Fibroblast of pulmonary artery (primary cell): ENCODE data around the gene SEMA6D.

Experiments used
- DNase-seq: peaks from one replicate; pipeline ENCODE4 v3.0.0-alpha.2; 2010; ENCODE audit warnings: low read depth
- H3K4me3 ChIP-seq: replicated peaks from 2 replicates; pipeline ENCODE4 v1.5.1; 2011; ENCODE audit warnings: low read depth, mild to moderate bottlenecking, control low read depth, low read length, moderate library complexity
- TF ChIP-seq, protein P1 (sequence below): IDR thresholded peaks from 2 replicates; pipeline ENCODE4 v1.5.1; 2011; ENCODE audit warnings: mild to moderate bottlenecking, control low read depth, low read length, inconsistent platforms; ENCODE audit errors: missing control alignments

SEMA6D gene

DNA sequence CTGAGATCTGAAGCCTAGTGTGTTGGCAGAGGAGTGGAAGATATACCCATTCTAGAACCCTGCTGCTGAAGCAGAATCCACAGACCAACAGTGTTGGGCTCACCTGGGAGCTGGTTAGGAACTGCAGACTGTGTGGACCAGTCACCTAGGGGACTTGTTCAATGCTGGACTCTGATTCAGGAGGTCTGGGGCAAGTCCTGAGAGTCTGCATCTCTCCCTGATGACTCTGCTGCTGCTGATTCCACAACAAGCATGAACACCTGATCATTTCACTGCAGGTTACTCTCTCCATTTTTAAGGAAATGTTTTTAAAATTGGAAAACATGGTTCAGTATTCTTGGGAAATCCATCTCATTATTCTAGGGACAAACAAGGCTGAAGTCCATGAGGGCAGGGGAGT, 84.9 kb downstream of the SEMA6D start:
- DNase-seq: no peak
- TF ChIP-seq, protein P1, sequence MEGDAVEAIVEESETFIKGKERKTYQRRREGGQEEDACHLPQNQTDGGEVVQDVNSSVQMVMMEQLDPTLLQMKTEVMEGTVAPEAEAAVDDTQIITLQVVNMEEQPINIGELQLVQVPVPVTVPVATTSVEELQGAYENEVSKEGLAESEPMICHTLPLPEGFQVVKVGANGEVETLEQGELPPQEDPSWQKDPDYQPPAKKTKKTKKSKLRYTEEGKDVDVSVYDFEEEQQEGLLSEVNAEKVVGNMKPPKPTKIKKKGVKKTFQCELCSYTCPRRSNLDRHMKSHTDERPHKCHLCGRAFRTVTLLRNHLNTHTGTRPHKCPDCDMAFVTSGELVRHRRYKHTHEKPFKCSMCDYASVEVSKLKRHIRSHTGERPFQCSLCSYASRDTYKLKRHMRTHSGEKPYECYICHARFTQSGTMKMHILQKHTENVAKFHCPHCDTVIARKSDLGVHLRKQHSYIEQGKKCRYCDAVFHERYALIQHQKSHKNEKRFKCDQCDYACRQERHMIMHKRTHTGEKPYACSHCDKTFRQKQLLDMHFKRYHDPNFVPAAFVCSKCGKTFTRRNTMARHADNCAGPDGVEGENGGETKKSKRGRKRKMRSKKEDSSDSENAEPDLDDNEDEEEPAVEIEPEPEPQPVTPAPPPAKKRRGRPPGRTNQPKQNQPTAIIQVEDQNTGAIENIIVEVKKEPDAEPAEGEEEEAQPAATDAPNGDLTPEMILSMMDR: no peak
- H3K4me3 ChIP-seq: no peak overlapping the region

DNA sequence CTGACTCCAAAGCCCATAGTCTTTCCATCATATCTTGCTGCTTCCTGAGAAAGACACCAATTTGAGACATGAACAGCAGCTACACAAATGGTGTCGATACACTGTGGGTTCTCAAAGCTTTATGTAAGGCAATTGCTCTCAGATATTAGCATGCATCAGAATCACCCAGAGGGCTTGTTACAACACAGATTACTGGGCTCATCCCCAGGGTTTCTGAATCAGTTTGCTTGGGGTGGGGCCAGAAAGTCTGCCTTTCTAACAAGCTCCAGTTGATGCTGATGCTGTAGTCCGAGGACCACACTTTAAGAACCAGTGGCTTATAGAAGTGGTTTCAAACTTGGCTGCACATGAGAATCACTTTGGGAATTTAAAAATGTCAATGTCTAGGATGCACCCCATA, 86.5 kb downstream of the SEMA6D start:
- no peak overlapping the region for H3K4me3 ChIP-seq
- DNase-seq: no peak
- TF ChIP-seq, protein P1: no peak

DNA sequence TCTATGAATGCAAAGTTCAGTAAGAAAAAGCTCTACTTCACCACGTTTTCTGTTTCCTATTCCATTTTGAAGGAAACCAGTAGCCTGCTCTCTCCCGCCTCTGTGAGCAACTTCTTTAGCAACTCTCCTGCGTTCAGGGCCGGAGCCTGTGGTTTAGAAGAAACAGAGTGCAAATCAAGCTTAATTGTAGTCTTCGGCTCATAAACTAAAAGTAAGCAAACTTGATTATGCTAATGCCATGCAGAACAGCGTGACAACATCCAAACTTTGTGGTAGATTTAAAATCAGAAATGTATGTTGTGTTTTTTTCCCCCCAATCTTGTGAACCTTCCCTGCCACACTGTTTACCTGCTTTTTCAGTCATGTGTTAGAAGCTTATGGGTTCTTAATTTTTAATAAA, 87.4 kb downstream of the SEMA6D start:
- no peak overlapping the region for H3K4me3 ChIP-seq
- TF ChIP-seq, protein P1: no peak
- no peak for DNase-seq

DNA sequence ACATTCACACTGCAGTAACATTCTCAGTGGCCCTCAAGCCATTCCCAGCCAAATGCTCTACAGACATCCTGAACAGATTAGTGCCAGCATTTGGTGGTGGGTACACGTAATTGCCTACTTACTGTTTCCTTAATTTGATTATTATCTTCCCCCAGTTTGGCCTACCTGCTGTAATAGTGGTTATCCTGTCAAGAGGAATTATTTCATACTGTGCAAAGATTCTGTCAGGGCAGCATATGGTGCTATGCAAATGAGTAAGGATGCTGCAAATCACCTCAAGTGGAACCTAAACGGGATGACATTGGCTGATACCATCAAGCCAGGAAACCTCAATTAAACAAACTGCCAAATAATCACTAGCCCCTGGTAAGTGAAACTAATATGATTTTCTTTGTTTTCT, 88.7 kb downstream of the SEMA6D start:
- TF ChIP-seq, protein P1: no peak
- no peak overlapping the region for H3K4me3 ChIP-seq
- no peak for DNase-seq

DNA sequence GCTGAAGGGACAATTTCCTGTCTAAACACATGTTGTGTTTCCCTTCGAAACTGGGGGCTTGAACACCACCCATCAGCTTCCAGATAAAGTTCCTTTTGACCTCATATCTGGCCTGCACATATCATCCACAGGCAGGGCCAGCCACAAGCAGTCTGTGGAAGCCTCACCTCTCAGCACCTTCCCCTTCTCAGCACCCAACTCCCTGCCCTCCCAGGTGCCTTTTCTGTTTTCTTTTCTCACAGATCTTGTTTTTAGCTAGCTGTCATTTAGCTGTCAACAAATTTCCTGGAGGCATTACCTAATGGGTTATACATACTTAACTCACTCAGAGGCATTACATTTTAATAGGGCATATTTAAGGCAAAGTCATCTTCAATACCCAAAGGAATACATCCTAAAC, 93.9 kb downstream of the SEMA6D start:
- H3K4me3 ChIP-seq: no peak overlapping the region
- no peak for DNase-seq
- TF ChIP-seq, protein P1: no peak

DNA sequence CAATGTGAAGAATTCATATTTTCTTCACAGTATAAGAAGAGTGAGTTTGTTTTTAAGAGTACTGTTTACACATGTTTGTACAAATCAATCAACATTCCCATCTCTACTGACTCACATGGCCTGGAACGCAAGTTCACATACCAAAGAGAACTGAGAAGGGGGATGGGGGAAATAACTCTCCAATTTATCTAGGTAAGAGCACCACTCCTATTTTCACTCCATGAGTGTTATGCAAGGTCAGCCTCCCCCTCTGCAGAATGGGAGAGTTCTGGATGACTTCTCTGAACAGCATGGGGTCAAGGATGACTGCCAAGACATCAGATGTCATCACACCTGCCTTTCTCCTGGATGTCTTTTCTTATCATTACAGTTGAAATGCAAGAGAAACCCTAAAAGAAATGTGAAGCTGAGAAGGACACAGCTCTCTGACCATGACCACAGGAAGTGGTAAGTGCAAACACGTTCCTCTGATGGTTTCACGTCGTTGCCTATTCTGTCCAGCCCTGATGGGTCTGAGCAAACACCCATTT, 95.2 kb downstream of the SEMA6D start:
- TF ChIP-seq, protein P1: no peak
- no peak overlapping the region for H3K4me3 ChIP-seq
- peak; percentile 62 for DNase-seq

DNA sequence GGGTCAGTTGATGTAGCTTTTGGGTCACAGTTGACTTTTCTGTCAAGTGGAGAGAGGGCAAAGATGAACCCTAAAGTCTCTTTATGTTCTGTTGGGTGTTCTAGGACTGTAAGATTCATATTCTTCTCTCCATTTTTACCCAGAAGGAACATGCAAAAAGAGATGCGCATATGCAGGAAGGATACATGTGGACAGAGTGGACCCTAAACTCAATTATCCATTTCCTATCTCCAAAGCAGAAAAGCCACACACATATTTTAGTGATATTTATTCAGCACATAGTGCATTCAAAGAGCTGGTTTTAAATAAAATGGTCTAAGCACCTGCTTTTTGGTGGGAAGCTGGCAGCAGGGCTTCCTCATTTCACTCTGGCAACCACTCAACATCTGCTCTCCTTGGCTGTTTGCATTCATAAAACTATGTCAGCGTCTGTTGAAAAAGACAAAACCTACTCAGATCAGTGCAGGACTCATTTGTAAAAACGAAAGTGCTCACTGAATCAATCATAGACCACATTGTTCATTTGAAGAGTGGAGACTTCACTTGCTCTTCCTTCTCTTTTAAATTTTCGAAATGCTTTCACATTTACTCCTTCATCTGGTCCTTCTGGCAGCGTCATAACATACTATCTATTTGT, 96.6 kb downstream of the SEMA6D start:
- no peak overlapping the region for H3K4me3 ChIP-seq
- TF ChIP-seq, protein P1: no peak

More for the DNA sequence above, 96.6 kb downstream of the SEMA6D start:
- DNase-seq: no peak
